ENCODE data around the gene ZNF791. TPM values are rescaled to one million over a fixed set of nuclear protein-coding genes. Genes with fewer than 3 reads are reported as not detected.

The ZNF791 gene
- total and polyA plus RNA-seq, 2 of the 13 experiments (the other 11 are each of a cell fraction or from before 2014, with no cell fraction given), result 12.8 to 17.4 TPM

- peak; percentile 75 for TF ChIP-seq ZNF446 (CRISPR knock-in tag; IDR thresholded peaks at IDR 0.05)
- 0 out of 2 replicates have a peak, but pooled peaks have one; percentile 52 for TF ChIP-seq PAWR (CRISPR knock-in tag; IDR thresholded peaks at IDR 0.05; ENCODE audit: borderline replicate concordance)
- peak; percentile 44; the same call in 1 of the 2 replicates for TF ChIP-seq SIX1 (CRISPR knock-in tag; IDR thresholded peaks at IDR 0.05; ENCODE audit: borderline replicate concordance)
- TF ChIP-seq ZNF879 (CRISPR knock-in tag; IDR thresholded peaks at IDR 0.05), result 0 out of 2 replicates have a peak, but pooled peaks have one; percentile 60
- peak; percentile 67; the same call in 1 of the 2 replicates for TF ChIP-seq ZNF691 (CRISPR knock-in tag; IDR thresholded peaks at IDR 0.05; ENCODE audit: borderline replicate concordance, low read depth)
- TF ChIP-seq ZFYVE20 (CRISPR knock-in tag; IDR thresholded peaks at IDR 0.05; ENCODE audit: borderline replicate concordance, low read depth), result no peak
- no peak for TF ChIP-seq CAMTA2 (CRISPR knock-in tag; IDR thresholded peaks at IDR 0.05; ENCODE audit: borderline replicate concordance)
- peak; percentile 87; the same call in 1 of the 2 replicates for TF ChIP-seq CBX5 (CRISPR knock-in tag; IDR thresholded peaks at IDR 0.05; ENCODE audit: borderline replicate concordance)
- peak; percentile 57 for TF ChIP-seq ZBTB7A (CRISPR knock-in tag; IDR thresholded peaks at IDR 0.05)
- 0 out of 2 replicates have a peak, but pooled peaks have one; percentile 52 for TF ChIP-seq ZNF124 (CRISPR knock-in tag; IDR thresholded peaks at IDR 0.05)
- no peak for TF ChIP-seq ZNF224 (CRISPR knock-in tag; IDR thresholded peaks at IDR 0.05)
- TF ChIP-seq SIN3B (IDR thresholded peaks at IDR 0.05; ENCODE audit: low read length), result peak; percentile 88
- TF ChIP-seq ZNF441 (CRISPR knock-in tag; IDR thresholded peaks at IDR 0.05; ENCODE audit: borderline replicate concordance), result no peak
- no peak for TF ChIP-seq ESRRA (CRISPR knock-in tag; IDR thresholded peaks at IDR 0.05; ENCODE audit: low read depth)
- TF ChIP-seq ZNF619 (CRISPR knock-in tag; IDR thresholded peaks at IDR 0.05), result 0 out of 2 replicates have a peak, but pooled peaks have one; percentile 30
- no peak for TF ChIP-seq SMARCC2 (IDR thresholded peaks at IDR 0.05)
- TF ChIP-seq ZNF333 (CRISPR knock-in tag; IDR thresholded peaks at IDR 0.05; ENCODE audit: borderline replicate concordance), result no peak
- 0 out of 2 replicates have a peak, but pooled peaks have one; percentile 33 for TF ChIP-seq ZNF451 (CRISPR knock-in tag; IDR thresholded peaks at IDR 0.05)
- no peak for TF ChIP-seq SNAPC4 (CRISPR knock-in tag; IDR thresholded peaks at IDR 0.05)
- no peak for TF ChIP-seq HMG20A (CRISPR knock-in tag; IDR thresholded peaks at IDR 0.05; ENCODE audit: borderline replicate concordance)
- TF ChIP-seq FOSL1 (CRISPR knock-in tag; IDR thresholded peaks at IDR 0.05; ENCODE audit: borderline replicate concordance), result no peak
- peak; percentile 96 for TF ChIP-seq TGIF2 (CRISPR knock-in tag; IDR thresholded peaks at IDR 0.05)
- TF ChIP-seq ADNP (CRISPR knock-in tag; IDR thresholded peaks at IDR 0.05), result no peak
- TF ChIP-seq ZNF652 (CRISPR knock-in tag; IDR thresholded peaks at IDR 0.05; ENCODE audit: borderline replicate concordance, low read depth), result no peak
- no peak for TF ChIP-seq SNAI1 (CRISPR knock-in tag; IDR thresholded peaks at IDR 0.05; ENCODE audit: borderline replicate concordance)
Observed at GRCh38 chr19:12610540-12611360, at the start of gene ZNF791, which contains the start of gene ZNF490 (continued).
